Skeletal muscle satellite cell (primary cell): ENCODE data around the gene ITGAL.

Source experiments
- H3K27me3 ChIP-seq: 2 replicates; pipeline ENCODE4 v1.7.0; 2013; ENCODE audit warnings: low read length; ENCODE audit not compliant: control insufficient read depth, insufficient read depth
- H3K36me3 ChIP-seq: 2 replicates; pipeline ENCODE4 v1.7.0; 2013; ENCODE audit warnings: mild to moderate bottlenecking, control low read depth, low read length; ENCODE audit not compliant: insufficient read depth
- H3K4me1 ChIP-seq: 2 replicates; pipeline ENCODE4 v1.7.0; 2013; ENCODE audit warnings: low read length; ENCODE audit not compliant: control insufficient read depth, insufficient read depth
- H3K4me2 ChIP-seq: 2 replicates; pipeline ENCODE4 v1.7.0; 2013; ENCODE audit warnings: mild to moderate bottlenecking, low read length
- H3K4me3 ChIP-seq: 2 replicates; pipeline ENCODE4 v1.7.0; 2013; ENCODE audit warnings: low read length
- H3K9ac ChIP-seq: 2 replicates; pipeline ENCODE4 v1.7.0; 2013; ENCODE audit warnings: mild to moderate bottlenecking, low read depth, low read length, moderate library complexity
- H3K9me3 ChIP-seq: replicated peaks from 2 replicates; pipeline ENCODE4 v1.7.0; 2013; ENCODE audit warnings: mild to moderate bottlenecking, control low read depth, low read length

ITGAL gene

GRCh38 chr16:30499284-30499683 is 26.7 kb downstream of the ITGAL start:
- H3K9ac ChIP-seq, result peak overlapping the region; percentile 41
- H3K27me3 ChIP-seq, result peaks cover 14% of the 10 kb centered on the region
- H3K4me3 ChIP-seq, result peak overlapping the region; percentile 64
- H3K4me2 ChIP-seq, result peak overlapping the region; percentile 59
- no peaks in the 10 kb centered on the region for H3K9me3 ChIP-seq
- no peaks in the 10 kb centered on the region for H3K36me3 ChIP-seq
- H3K4me1 ChIP-seq, result no peaks in the 10 kb centered on the region

- H3K4me2 ChIP-seq, result no peak overlapping the region
- H3K36me3 ChIP-seq, result no peaks in the 10 kb centered on the region
- no peaks in the 10 kb centered on the region for H3K9me3 ChIP-seq
- no peaks in the 10 kb centered on the region for H3K4me1 ChIP-seq
- peaks cover 16% of the 10 kb centered on the region for H3K27me3 ChIP-seq
- H3K9ac ChIP-seq, result no peak overlapping the region
- H3K4me3 ChIP-seq, result no peak overlapping the region
Measured at GRCh38 chr16:30503403-30504296, 31.1 kb downstream of the ITGAL start.

- no peaks in the 10 kb centered on the region for H3K4me1 ChIP-seq
- H3K4me2 ChIP-seq, result no peak overlapping the region
- H3K27me3 ChIP-seq, result peaks cover 28% of the 10 kb centered on the region
- no peak overlapping the region for H3K4me3 ChIP-seq
- H3K36me3 ChIP-seq, result no peaks in the 10 kb centered on the region
- no peaks in the 10 kb centered on the region for H3K9me3 ChIP-seq
- H3K9ac ChIP-seq, result no peak overlapping the region
Measured at GRCh38 chr16:30509081-30509765, 36.7 kb downstream of the ITGAL start.

- no peak overlapping the region for H3K9ac ChIP-seq
- H3K9me3 ChIP-seq, result no peaks in the 10 kb centered on the region
- H3K36me3 ChIP-seq, result no peaks in the 10 kb centered on the region
- H3K27me3 ChIP-seq, result peaks cover 24% of the 10 kb centered on the region
- no peak overlapping the region for H3K4me2 ChIP-seq
- H3K4me1 ChIP-seq, result no peaks in the 10 kb centered on the region
- no peak overlapping the region for H3K4me3 ChIP-seq
Measured at GRCh38 chr16:30510376-30510938, 37.9 kb downstream of the ITGAL start.

GRCh38 chr16:30511509-30511908 is 39.0 kb downstream of the ITGAL start:
- H3K4me2 ChIP-seq, result no peak overlapping the region
- no peak overlapping the region for H3K9ac ChIP-seq
- peaks cover 25% of the 10 kb centered on the region for H3K27me3 ChIP-seq
- H3K9me3 ChIP-seq, result no peaks in the 10 kb centered on the region
- no peak overlapping the region for H3K4me3 ChIP-seq
- H3K4me1 ChIP-seq, result no peaks in the 10 kb centered on the region
- H3K36me3 ChIP-seq, result no peaks in the 10 kb centered on the region

GRCh38 chr16:30515275-30515674 is 42.7 kb downstream of the ITGAL start:
- Histone ChIP-seq H3K4me2 (no peak overlapping the region), H3K27me3 (peaks cover 31% of the 10 kb centered on the region), H3K4me1 (no peaks in the 10 kb centered on the region), H3K36me3 (no peaks in the 10 kb centered on the region), H3K4me3 (no peak overlapping the region), H3K9me3 (no peaks in the 10 kb centered on the region), H3K9ac (no peak overlapping the region)

- no peaks in the 10 kb centered on the region for H3K9me3 ChIP-seq
- no peak overlapping the region for H3K4me2 ChIP-seq
- H3K27me3 ChIP-seq, result peaks cover 17% of the 10 kb centered on the region
- no peak overlapping the region for H3K4me3 ChIP-seq
- no peaks in the 10 kb centered on the region for H3K36me3 ChIP-seq
- no peaks in the 10 kb centered on the region for H3K4me1 ChIP-seq
- no peak overlapping the region for H3K9ac ChIP-seq
Measured at GRCh38 chr16:30518552-30518951, 46.0 kb downstream of the ITGAL start.

GRCh38 chr16:30519120-30520049 is 46.8 kb downstream of the ITGAL start:
- no peaks in the 10 kb centered on the region for H3K4me1 ChIP-seq
- no peak overlapping the region for H3K4me2 ChIP-seq
- no peak overlapping the region for H3K4me3 ChIP-seq
- peaks cover 4% of the 10 kb centered on the region for H3K36me3 ChIP-seq
- no peak overlapping the region for H3K9ac ChIP-seq
- H3K27me3 ChIP-seq, result peaks cover 12% of the 10 kb centered on the region
- H3K9me3 ChIP-seq, result no peaks in the 10 kb centered on the region

GRCh38 chr16:30521476-30521872 is 48.9 kb downstream of the ITGAL start:
- no peaks in the 10 kb centered on the region for H3K9me3 ChIP-seq
- H3K4me1 ChIP-seq, result peaks cover 4% of the 10 kb centered on the region
- H3K27me3 ChIP-seq, result peaks cover 7% of the 10 kb centered on the region
- peaks cover 13% of the 10 kb centered on the region for H3K36me3 ChIP-seq
- no peak overlapping the region for H3K4me2 ChIP-seq
- H3K4me3 ChIP-seq, result no peak overlapping the region
- no peak overlapping the region for H3K9ac ChIP-seq

GRCh38 chr16:30521873-30522641 is 49.5 kb downstream of the ITGAL start:
- no peak overlapping the region for H3K9ac ChIP-seq
- peaks cover 4% of the 10 kb centered on the region for H3K4me1 ChIP-seq
- H3K36me3 ChIP-seq, result peaks cover 13% of the 10 kb centered on the region
- no peaks in the 10 kb centered on the region for H3K9me3 ChIP-seq
- peaks cover under 1% of the 10 kb centered on the region for H3K27me3 ChIP-seq
- H3K4me3 ChIP-seq, result no peak overlapping the region
- H3K4me2 ChIP-seq, result no peak overlapping the region
